Right forelimb (tissue), 1 donor: ENCODE measurements around the gene GGPS1.
"Not testable (repeated sequence)": the region's sequence is repeated elsewhere in the genome, so short reads cannot be mapped to it uniquely, and the experiment has no call there.

Experiments
- DNase-seq: peaks from one replicate; pipeline ENCODE4 v3.0.0-alpha.2; 2018

The GGPS1 gene

GRCh38 chr1:235328271-235329138 is at the start of gene GGPS1:
Gene GGPS1 (plus strand): TSS chr1:235328570. CDS start chr1:235335265, 6,695 bp downstream.
- peak; percentile 100 for DNase-seq

- DNase-seq, result no peak
Measured at GRCh38 chr1:235278915-235279292, 49.5 kb upstream of the GGPS1 start.

GRCh38 chr1:235279694-235280093 is 48.7 kb upstream of the GGPS1 start:
- no peak for DNase-seq

GRCh38 chr1:235280467-235280866 is 47.9 kb upstream of the GGPS1 start:
- no peak for DNase-seq

GRCh38 chr1:235283636-235284035 is 44.7 kb upstream of the GGPS1 start:
- DNase-seq, result not testable (repeated sequence)

GRCh38 chr1:235284231-235284769 is 44.1 kb upstream of the GGPS1 start:
- DNase-seq, result no peak

- DNase-seq, result no peak
Measured at GRCh38 chr1:235286667-235287066, 41.7 kb upstream of the GGPS1 start.

GRCh38 chr1:235287208-235287882 is 41.0 kb upstream of the GGPS1 start:
- no peak for DNase-seq

GRCh38 chr1:235289859-235290739 is 38.3 kb upstream of the GGPS1 start:
- no peak for DNase-seq

GRCh38 chr1:235290740-235291502 is 37.4 kb upstream of the GGPS1 start:
- DNase-seq, result no peak

GRCh38 chr1:235291599-235292091 is 36.7 kb upstream of the GGPS1 start:
- DNase-seq, result no peak

- no peak for DNase-seq
Measured at GRCh38 chr1:235292790-235293189, 35.6 kb upstream of the GGPS1 start.

GRCh38 chr1:235293322-235293942 is 34.9 kb upstream of the GGPS1 start:
- no peak for DNase-seq

GRCh38 chr1:235295902-235296350 is 32.4 kb upstream of the GGPS1 start:
- no peak for DNase-seq

GRCh38 chr1:235296729-235297128 is 31.6 kb upstream of the GGPS1 start:
- DNase-seq, result no peak

GRCh38 chr1:235297579-235297978 is 30.8 kb upstream of the GGPS1 start:
- DNase-seq, result no peak

- no peak for DNase-seq
Measured at GRCh38 chr1:235298758-235299157, 29.6 kb upstream of the GGPS1 start.

- DNase-seq, result no peak
Measured at GRCh38 chr1:235299169-235299858, 29.1 kb upstream of the GGPS1 start.

- no peak for DNase-seq
Measured at GRCh38 chr1:235302143-235302542, 26.2 kb upstream of the GGPS1 start.

- no peak for DNase-seq
Measured at GRCh38 chr1:235304549-235305451, 23.6 kb upstream of the GGPS1 start.
